IPS DF 19.7 (cell line): Measurements from ENCODE around the gene FAM120C.

Experiments
- DNase-seq: peaks from one replicate; pipeline ENCODE4 v3.0.0-alpha.2; 2013; ENCODE audit warnings: low read depth, low spot score

FAM120C gene

DNA sequence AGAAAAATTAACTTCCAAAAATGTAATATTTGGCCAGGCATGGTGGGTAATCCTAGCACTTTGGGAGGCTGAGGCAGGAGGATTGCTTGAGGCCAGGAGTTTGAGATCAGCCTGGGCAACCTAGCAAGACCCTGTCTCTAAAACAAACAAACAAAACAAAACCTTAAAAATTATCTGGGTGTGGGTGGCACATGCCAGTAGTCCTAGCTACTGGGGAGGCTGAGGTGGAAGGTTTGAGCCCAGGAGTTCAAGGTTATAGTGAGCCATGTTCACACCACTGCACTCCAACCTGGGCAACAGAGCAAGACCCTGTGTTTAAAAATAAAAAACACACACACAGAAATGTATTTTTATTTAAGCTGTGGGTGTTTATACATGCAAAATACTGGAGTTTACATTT, 12.0 kb downstream of the FAM120C start:
- no peak for DNase-seq

DNA sequence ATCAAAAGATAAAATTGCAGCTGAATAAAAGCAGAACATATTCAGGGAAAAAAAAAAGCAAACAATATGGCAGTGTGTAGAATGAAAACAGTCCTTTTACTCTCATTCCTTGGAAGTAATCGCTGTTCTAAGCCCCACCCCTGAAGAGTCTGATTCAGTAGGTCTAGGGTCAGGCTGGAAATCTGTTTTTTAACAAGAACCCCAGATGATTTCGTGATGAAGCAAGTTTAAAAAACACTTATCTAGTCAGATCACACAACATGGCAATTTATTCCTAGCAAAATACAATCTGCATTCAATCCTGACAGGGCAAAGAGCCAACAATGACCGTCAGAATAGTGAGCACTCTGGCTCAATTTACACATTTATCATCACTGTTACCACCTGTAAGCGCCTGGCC, 16.1 kb downstream of the FAM120C start:
- no peak for DNase-seq

DNA sequence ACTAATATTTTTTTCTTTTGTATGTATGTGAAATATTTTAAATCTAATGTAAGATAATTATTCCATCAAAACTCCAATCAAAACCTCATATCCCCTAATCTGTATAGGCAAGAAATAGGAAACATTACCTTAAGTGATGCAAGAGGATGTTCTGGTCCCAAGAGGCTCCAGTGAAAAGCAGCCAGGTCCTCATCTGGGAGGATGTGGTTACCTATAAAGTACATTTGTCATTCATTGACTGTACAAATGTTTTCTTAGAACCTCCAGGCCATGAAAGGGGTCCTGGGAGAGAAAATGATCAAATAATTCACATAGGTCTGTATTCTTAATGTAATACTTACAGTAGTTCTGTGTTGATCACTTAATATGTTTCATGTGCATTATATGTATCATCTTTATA, 25.5 kb downstream of the FAM120C start:
- no peak for DNase-seq

DNA sequence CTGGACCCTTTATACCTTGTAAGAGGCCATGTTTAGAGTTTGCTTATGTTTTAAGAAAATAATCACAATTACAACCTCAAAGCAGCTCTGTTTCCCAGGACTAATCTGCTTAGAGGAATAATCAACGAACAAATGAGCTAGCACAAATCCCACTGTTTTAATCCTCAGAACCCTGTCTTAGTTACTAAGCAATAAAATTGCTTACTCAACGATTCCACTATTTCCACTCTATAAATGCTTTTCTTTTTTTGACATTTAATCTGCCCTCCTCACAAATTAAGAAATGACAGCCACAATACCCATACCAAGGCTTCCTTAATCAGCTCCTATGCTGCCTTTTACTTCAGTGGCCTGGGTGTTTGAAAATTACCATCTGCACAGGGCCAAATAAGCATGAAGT, 48.8 kb downstream of the FAM120C start:
- no peak for DNase-seq

DNA sequence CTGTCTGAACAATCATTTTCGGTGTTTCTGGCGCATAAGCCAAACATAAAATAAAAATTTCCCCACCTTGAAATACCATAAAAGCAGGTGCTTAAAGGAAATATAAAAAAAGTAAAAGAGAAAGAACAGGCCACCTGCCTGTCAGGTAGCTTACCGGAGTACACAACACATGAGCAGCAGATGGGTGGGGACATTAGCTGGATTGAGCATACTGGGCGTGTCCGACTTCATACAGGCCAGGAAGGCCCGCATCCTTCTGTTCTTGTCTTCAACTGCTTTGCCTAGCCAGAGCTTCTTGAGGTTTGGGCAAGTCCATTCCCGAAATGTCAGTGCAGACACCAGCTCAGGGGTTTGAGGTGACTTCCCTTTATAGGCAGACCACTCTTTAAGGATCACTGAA, 66.7 kb downstream of the FAM120C start:
- no peak for DNase-seq

DNA sequence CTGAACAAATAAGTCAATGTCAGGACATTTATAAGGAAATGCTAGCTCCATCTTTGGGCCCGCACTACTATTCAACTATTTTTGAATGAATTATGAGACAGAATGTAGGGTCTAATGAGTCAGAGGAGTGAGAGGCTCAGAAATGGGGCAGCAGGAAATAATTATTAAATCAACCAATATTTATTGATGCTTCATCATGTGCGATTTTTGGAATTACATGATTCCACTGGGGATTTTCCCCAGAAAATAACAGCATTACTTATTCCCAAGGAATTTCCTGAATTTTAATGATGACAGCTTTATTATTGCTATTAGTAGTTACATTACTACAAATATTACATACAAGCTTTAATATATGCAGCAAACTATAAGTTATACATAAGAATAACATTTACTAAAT, 89.5 kb downstream of the FAM120C start:
- DNase-seq, result no peak

DNA sequence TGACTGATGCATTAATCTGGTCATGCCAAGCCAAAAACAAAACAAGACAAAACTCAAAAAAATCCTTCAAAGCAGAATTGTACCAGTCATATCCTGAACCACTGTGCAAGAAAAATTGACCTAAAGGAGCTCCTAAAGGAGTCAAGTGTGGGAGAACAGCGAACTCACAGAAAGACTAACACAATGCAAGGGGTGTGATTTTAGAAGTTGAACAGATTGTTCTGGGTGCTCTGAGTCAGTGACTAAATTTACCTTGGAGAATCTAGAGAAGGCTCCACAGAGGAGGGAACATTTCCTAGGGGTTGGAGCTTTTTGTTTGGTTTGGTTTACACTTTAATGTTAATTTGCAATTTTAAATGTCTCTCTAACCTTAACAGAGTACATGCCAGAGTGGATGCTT, 89.9 kb downstream of the FAM120C start:
- no peak for DNase-seq

DNA sequence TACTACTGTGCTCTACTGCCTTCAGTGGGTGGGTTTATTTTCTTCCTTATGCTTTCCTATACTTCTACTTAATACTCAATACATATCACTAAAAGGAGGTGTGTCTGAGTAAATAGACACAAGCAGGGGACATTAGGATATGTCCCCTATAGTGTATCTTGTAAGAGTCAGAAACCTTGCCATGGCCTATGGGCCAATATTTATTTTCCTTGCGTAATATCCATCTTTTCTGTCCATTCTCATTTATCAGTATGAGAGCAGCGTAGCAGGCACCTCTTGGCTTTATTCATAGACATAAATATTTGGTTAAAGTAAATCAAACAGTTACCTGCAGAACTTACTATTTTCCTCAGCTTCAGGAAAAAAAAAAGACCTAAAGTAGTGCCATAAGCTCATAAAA, 92.2 kb downstream of the FAM120C start:
- no peak for DNase-seq

DNA sequence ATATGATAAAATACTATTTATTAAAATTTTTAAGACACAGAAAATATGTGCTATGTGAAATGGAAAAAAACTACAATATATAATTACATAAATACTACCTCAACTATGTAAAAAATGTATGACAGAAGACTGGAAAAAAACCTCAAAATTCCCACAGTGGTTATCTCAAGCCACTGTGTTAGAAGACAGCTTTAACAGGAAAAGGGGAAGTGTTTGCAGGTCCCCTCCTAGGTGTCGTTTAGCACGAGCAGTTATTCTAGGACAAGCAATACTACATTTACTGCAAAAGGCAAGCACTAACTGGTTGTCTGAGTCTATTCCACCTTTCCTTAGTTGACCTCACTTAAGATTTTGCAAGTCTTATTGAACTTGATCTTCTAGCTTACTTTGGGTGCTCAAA, 93.9 kb downstream of the FAM120C start:
- DNase-seq, result no peak

DNA sequence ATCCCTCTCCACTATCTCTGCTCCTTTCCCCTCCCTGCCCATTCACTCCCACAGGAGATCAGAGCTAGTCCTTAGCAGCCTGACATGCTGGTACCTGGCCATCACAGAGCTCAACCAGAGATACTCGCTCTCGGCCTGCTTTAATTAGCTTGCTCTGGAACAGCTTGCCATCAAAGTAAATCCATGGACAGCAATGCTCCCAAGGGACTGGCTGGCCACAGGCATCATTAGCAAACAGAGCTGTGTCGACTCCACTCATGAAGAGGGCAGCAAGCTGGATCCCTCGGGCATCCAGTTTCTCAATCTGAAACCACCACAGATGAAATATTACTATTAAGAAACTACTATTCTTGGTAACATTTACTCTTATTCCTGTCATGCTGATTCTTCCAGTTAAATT, 95.4 kb downstream of the FAM120C start:
- DNase-seq, result no peak

DNA sequence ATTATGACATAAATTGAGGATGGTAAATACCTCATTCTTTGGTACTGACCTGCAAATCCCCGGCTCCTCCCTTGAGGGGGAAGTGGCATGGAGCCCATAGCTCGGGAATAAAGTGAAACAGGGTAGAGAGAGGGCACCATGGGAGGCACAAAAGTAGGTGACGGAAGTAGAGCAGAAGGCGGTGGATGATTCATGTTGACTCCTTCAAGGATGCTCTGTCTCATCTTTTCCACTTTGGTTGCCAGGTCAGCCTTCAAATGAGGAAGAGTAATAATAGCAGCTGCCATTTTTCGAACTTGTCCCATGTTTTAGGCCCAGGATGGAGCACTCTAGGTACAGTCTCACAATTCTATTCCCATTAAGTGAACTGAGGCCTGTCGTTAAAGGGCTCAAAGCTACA, 97.4 kb downstream of the FAM120C start:
- no peak for DNase-seq

DNA sequence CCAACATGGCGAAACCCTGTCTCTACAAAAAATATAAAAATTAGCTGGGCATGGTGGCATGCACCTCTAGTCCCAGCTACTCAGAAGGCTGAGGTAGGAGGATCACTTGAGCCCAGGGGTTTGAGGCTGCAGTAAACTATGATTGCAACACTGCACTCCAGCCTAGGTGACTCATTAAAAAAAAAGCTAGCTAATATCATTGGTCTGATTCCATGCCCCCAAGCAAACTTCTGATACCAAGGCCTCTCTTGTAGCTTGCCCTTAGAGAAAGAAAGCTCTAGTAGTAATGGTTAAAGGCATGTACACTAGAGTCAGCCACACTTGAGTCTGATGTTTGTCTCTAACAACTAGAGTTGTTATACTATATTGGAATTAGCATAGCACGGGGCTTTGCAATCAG, 106.2 kb downstream of the FAM120C start:
- no peak for DNase-seq

DNA sequence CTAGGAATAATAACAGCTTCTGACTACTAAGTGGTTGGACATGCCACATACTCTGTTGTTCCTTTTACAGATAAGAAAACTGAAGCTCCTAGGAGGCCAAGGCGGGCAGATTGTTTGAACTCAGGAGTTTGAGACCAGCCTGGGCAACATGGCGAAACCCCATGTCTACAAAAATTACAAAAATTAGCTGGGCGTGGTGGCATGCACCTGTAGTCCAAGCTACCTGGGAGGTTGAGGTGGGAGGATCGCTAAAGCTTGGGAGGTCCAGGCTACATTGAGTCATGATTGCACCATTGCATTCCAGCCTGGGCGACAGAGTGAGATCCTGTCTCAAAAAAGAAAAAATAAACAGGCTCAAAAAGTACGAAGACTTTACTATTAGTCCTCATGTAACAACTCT, 108.2 kb downstream of the FAM120C start:
- DNase-seq, result no peak

DNA sequence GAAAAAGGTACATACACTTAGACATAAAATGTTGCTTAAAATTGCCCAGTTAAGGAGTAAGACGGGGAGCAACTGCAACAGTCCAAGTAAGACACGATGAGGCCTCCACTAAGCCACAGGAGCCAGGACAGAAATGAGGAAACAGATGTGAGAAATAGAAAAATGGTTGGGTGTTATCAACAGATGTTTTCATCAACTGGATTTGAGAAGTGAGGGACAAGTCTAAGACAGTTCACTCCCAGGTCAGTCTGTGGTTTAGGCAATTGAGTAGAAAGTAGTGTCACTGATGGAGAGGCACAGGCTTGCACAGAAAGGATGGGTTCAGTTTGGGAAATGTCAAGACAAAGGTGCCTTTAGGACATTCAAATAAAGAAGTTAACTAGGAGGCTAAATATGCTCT, 115.3 kb downstream of the FAM120C start:
- no peak for DNase-seq

DNA sequence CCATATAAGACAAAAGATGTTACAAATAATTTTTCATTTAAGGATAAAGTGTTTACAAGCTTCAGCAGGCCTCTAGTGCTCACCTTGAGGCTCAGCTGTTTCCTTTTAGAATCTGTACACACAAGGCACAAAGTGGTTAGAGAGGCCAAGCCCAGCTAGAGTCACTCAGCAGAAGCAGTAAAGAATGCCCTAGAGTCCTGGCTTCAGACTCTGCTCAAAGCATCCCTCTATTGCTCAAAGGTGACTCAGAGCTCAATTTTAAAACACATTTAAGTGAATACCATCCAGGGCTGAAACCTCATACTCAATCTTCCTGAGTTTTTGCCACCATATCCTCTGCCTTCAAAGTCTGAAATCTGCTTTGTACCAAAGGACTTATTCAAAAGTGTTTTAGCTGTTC, 116.2 kb downstream of the FAM120C start:
- DNase-seq, result no peak

DNA sequence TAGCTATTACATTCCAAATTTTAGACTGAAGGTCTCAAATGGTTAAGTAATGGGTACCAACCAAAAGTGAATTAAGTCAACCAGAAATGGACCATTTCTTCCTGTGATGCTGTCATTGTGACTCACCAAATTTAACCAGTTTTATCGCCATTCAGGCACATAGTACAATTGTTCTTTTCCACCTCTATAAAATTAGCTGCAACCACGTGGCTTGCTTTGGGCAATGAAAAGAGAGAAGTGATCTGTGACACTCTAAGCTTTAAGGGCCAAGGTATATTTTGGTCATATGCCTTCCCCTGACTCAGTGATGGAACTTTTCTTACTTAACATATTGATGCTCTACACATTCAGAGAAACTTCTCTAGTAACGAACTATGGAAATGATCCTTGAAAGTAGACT, 118.5 kb downstream of the FAM120C start:
- DNase-seq, result no peak

DNA sequence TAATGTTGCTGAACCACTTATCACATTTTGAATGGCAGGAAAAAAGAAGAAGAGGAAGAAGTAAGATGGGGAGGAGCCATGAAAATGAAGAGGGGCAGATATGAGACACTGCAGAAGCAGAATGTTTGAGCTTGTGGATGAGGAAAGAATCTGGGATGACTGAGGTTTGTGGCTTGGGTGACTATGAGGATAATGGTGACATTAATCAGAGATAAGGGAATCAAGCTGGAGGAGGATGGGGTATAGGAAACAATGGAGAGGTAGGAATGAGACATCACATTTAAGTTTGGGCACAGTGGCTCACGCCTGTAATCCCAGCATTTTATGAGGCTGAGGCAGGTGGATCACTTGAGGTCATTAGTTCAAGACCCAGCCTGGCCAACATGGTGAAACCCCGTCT, 119.7 kb downstream of the FAM120C start:
- DNase-seq, result no peak

DNA sequence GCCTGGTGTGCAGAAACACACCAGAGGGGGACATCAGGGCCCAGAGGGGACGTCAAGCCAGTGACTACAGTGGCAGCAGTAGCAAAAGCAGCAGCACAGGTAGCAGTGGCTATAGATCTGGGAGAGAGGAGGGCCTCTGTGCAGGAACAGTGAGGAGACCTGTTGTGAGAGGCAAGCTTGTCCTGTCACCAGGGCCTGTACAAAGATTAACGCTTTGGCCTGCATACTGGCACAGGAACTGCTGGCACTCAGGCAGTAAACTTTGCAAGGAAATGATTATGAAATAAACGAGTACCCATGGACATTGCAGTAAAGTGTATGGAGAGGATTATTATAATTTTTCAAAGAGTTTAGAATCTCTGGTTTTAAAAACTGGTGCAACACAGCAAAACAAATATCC, 133.3 kb downstream of the FAM120C start:
- DNase-seq, result no peak

DNA sequence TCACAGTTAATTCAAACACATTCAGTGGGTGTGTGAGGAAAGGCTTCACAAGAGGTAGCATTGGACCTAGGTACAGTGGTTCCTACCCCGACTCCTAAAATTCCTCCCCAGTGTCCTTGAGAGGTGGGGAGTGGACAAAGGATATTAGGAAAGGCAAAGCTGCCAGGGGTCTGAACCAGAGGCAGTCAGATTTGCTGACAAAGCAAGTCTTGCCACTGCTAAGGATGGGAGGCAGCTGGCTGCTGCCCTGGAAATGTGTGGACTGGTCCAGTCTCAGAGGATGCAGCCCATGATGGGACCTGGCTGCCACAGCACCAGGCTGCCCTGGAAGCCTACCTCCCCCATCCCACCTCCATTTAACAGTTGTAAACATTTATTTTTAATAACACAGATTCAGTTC, 134.6 kb downstream of the FAM120C start:
- no peak for DNase-seq

DNA sequence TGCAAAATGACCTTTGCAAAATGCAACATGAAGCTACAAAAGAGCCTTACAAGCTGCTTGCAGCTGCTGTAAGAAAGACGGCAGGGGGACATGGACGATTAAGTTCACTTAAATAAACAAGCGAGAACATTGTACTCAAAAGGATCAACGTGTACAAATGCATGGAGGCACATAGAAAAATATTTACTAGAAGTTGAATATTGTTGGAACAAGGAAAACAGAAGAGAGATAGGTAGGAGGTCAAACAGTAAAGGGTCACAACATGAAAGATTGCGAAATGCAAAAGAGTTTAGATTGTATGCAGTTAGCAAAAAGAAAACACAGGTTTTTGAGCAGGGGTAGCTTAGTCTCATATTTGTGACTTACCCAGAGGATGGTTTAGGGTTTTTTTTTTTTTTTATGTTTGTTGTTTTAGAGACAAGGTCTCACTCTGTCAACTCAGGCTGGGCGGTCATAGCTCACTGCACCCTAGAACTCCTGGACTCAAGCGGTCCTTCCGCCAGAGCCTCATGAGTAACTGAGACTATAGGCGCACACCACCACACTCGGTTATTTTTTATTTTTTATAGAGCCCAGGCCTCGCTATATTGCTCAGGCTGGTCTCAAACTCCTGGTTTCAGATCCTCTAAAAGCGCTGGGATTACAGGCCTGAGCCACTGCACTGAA, 137.4 kb downstream of the FAM120C start:
- no peak for DNase-seq

DNA sequence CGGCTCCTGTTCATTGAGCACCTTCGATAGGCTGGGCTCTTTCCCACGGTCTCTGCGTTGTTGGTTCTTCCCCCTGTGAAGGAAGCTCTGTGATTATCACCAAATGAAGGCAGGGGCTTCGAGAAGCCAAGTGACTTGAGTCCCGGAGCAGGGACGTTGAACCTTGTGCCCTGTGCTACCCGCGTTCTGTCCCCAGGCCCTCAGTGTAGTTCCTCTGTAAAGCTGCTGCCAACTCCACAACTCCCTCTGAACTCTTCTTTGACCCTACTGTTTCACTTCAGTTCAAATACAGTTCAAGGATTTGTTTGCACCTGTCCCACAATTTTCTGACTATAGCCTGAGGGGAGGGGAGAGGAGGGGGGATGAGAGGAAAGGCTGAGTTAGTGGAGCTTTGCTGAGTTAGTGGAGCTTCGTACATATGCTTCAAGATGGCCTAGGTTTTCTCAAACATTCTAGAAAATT, 138.1 kb downstream of the FAM120C start:
- no peak for DNase-seq

DNA sequence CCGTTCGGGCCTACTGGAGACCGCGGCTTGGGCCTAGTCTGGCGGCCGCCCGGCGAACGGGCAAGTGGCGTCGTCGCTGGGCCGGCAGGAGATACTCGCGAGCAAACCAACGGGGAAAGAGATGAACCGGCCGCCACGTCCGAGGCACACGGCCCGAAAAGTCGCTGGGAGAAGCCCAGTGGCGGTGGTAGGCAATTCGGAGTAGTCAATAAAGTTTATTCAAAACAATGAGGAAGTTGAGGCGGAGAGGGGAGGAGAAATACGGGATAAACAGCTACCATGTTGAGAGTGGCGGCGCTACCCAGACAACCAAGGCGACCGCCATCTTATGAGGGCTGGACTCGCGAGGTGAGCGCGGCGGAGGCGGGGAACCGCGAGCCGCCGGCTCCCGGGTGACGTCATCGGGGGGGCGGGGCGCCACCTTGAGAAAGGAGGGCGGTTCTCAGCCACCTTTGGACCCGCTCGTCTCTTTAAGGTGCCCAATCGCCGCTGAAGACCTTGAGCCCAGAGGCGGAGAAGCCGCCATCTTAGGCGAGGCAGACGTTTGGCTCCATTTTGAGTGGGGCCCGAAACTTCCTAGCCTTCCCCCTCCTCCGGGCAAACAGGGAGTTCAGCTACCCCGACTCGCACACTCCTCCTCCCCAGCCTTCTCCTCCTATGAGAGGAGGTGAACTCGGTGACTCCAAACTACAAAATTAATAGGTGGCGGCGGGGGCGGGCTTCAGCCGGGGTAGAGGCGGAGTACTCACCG, 138.8 kb downstream of the FAM120C start, which contains the start of gene PHF8:
Gene PHF8, minus strand, starts transcription at position 348 of the 751 bp plus-strand sequence. CDS start 1,745 bp downstream, outside the sequence.
- peak; percentile 73 for DNase-seq

DNA sequence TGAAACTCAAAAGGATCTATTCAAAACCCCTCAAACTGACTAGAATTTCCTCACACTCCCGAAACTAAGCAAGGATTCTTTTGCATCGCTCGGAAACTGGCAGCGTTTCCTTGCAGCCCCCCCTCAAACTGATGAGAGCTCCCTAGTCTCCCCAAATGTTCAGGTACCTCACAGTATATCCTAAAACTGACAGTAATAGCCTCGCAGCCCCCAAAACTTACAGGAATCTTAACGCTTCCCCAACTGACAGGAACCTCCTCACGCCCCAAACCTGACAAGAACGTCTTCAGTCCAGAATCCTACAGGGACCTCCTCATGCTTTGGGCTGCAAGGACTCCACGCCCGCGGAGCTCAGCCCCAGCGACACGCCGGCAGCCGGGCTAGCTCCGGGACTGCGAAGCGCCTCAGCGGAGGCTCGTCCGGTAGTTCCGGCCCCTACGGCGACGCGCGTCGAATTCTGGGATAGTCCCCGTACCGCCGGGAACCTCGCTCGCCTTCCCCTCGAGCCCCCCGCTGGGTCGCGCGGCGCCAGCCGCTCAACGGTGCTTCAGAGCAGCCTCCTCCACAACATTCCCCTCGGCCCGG, 139.4 kb downstream of the FAM120C start:
- no peak for DNase-seq
